Renal cortex interstitium (tissue), 15 donors: Measurements from ENCODE around the gene CHMP4B. TPM values are rescaled to one million over a fixed set of nuclear protein-coding genes. Genes with fewer than 3 reads are reported as not detected.

Source experiments
- DNase-seq, 11 donors: peaks; one replicate each; pipeline ENCODE4 v3.0.0-alpha.2; 2013; ENCODE audit warnings: low read depth in 9 of 11, low spot score in 4 of 11; ENCODE audit errors: extremely low read depth in 1 of 11
- long read RNA-seq, 16 experiments: transcript quantifications; one replicate each; lab custom pipeline, GENCODE V29; 2026
- polyA plus RNA-seq, 3 donors: library from polyadenylated mRNA; unstranded; fragments of 120-200 nt; gene quantifications; one replicate each; pipeline ENCODE4 v1.2.1, GENCODE V29; 2013; ENCODE audit not compliant: insufficient read length in 3 of 3

Gene CHMP4B
- polyA plus RNA-seq: 100 to 1,000 TPM in 2 of 3 donors, 10 to 100 TPM in 1; 98.8 to 110 (median 105) TPM
- long read RNA-seq, donor 1, transcript CHMP4B-201 (5 exons, 1,646 nt): major isoform, 25 of 55 reads
- long read RNA-seq, donor 1, partial matches to known transcripts: 30 of 55 reads
- long read RNA-seq, donor 1, other reads (novel, unspliced or antisense): 0 of 55 reads
- long read RNA-seq, donor 2, transcript CHMP4B-201 (5 exons, 1,646 nt): major isoform, 21 of 37 reads
- long read RNA-seq, donor 2, partial matches to known transcripts: 16 of 37 reads
- long read RNA-seq, donor 2, other reads (novel, unspliced or antisense): 0 of 37 reads
- long read RNA-seq, donor 3, transcript CHMP4B-201 (5 exons, 1,646 nt): major isoform, 65 of 93 reads
- long read RNA-seq, donor 3, partial matches to known transcripts: 28 of 93 reads
- long read RNA-seq, donor 3, other reads (novel, unspliced or antisense): 0 of 93 reads
- long read RNA-seq, donor 4, transcript CHMP4B-201 (5 exons, 1,646 nt): major isoform, 35 of 41 reads
- long read RNA-seq, donor 4, partial matches to known transcripts: 6 of 41 reads
- long read RNA-seq, donor 4, other reads (novel, unspliced or antisense): 0 of 41 reads
- long read RNA-seq, donor 5, transcript CHMP4B-201 (5 exons, 1,646 nt): major isoform, 87 of 129 reads
- long read RNA-seq, donor 5, partial matches to known transcripts: 42 of 129 reads
- long read RNA-seq, donor 5, other reads (novel, unspliced or antisense): 0 of 129 reads
- long read RNA-seq, donor 6, transcript CHMP4B-201 (5 exons, 1,646 nt): major isoform, 46 of 56 reads
- long read RNA-seq, donor 6, partial matches to known transcripts: 10 of 56 reads
- long read RNA-seq, donor 6, other reads (novel, unspliced or antisense): 0 of 56 reads
- long read RNA-seq, donor 7, transcript CHMP4B-201 (5 exons, 1,646 nt): major isoform, 42 of 50 reads
- long read RNA-seq, donor 7, partial matches to known transcripts: 8 of 50 reads
- long read RNA-seq, donor 7, other reads (novel, unspliced or antisense): 0 of 50 reads
- long read RNA-seq, donor 8, transcript CHMP4B-201 (5 exons, 1,646 nt): major isoform, 79 of 95 reads
- long read RNA-seq, donor 8, partial matches to known transcripts: 16 of 95 reads
- long read RNA-seq, donor 8, other reads (novel, unspliced or antisense): 0 of 95 reads
- long read RNA-seq, donor 9, transcript CHMP4B-201 (5 exons, 1,646 nt): major isoform, 45 of 58 reads
- long read RNA-seq, donor 9, partial matches to known transcripts: 13 of 58 reads
- long read RNA-seq, donor 9, other reads (novel, unspliced or antisense): 0 of 58 reads
- long read RNA-seq, donor 10, transcript CHMP4B-201 (5 exons, 1,646 nt): major isoform, 40 of 51 reads
- long read RNA-seq, donor 10, partial matches to known transcripts: 11 of 51 reads
- long read RNA-seq, donor 10, other reads (novel, unspliced or antisense): 0 of 51 reads
- long read RNA-seq, donor 11, transcript CHMP4B-201 (5 exons, 1,646 nt): major isoform, 38 of 54 reads
- long read RNA-seq, donor 11, partial matches to known transcripts: 16 of 54 reads
- long read RNA-seq, donor 11, other reads (novel, unspliced or antisense): 0 of 54 reads
- long read RNA-seq, donor 12, transcript CHMP4B-201 (5 exons, 1,646 nt): major isoform, 19 of 41 reads
- long read RNA-seq, donor 12, partial matches to known transcripts: 22 of 41 reads
- long read RNA-seq, donor 12, other reads (novel, unspliced or antisense): 0 of 41 reads
- long read RNA-seq, donor 13, transcript CHMP4B-201 (5 exons, 1,646 nt): major isoform, 57 of 115 reads
- long read RNA-seq, donor 13, partial matches to known transcripts: 58 of 115 reads
- long read RNA-seq, donor 13, other reads (novel, unspliced or antisense): 0 of 115 reads
- long read RNA-seq, donor 14, transcript CHMP4B-201 (5 exons, 1,646 nt): major isoform, 64 of 69 reads
- long read RNA-seq, donor 14, partial matches to known transcripts: 5 of 69 reads
- long read RNA-seq, donor 14, other reads (novel, unspliced or antisense): 0 of 69 reads
- long read RNA-seq, donor 15, transcript CHMP4B-201 (5 exons, 1,646 nt): major isoform, 28 of 28 reads
- long read RNA-seq, donor 15, partial matches to known transcripts: 0 of 28 reads
- long read RNA-seq, donor 15, other reads (novel, unspliced or antisense): 0 of 28 reads
- long read RNA-seq, donor 16, transcript CHMP4B-201 (5 exons, 1,646 nt): major isoform, 109 of 166 reads
- long read RNA-seq, donor 16, partial matches to known transcripts: 57 of 166 reads
- long read RNA-seq, donor 16, other reads (novel, unspliced or antisense): 0 of 166 reads

DNA sequence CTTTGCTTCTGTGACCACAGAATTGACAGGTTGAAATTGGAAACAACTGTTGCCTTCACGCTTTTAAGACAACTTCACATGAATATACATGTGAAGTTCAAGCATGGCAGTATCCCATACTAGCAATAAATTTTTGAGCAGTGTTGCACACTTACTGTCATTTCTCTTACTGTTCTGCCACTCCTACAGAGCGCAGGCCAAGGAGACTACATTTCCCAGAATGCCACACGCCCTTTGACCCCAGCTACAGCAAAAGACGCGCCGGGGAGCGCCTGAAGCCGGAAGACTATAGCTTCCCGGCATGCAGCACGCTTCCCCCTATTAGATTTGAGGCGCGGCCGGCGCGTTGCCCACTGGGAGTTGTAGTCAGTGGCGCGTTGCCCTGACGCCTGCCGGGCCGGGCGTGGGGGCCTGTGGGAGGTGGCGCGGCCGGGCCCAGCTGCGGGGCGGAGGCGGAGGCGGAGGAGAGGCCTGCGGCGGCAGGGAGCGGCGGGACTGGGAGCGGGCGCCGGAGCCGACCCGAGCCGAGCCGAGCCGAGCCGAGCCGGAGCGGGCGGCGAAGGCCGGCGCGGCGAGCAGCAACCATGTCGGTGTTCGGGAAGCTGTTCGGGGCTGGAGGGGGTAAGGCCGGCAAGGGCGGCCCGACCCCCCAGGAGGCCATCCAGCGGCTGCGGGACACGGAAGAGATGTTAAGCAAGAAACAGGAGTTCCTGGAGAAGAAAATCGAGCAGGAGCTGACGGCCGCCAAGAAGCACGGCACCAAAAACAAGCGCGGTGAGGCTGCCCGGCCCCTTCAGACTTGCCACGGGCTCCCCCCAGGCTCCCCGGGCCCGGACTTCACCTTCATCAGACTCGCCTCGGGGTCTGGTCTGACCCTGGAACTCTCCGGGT, at the start of gene CHMP4B:
Gene CHMP4B, plus strand, starts transcription at position 464 of the 891 bp plus-strand sequence. Its CDS starts 121 bp downstream, at position 585.
- DNase-seq: peak; percentile 92 to 99 (median 97)

DNA sequence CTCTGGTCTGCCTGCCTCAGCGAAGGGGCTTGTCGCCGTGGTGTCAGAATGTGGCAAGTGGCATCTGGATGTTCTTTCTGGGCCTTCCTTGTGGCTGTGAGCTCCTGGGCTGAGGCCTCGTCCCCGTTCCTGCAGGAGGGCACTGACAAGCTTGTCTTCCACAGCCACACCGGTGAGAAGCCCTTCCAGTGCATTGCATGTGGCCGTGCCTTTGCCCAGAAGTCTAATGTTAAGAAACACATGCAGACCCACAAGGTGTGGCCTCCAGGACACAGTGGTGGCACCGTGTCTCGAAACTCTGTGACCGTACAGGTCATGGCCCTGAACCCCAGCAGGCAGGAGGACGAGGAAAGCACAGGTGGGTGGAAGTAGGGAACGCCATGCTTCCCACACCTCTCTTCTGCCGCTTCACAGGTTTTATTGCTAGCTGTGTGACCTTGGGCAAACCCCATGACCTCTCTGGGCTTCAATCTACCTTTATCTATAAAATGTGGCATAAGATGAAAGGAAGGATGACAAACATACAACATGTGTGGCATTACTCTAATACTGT, 49.4 kb upstream of the CHMP4B start:
- DNase-seq: no peak

GRCh38 chr20:33765099-33765498, 46.0 kb upstream of the CHMP4B start:
- DNase-seq: no peak

DNA sequence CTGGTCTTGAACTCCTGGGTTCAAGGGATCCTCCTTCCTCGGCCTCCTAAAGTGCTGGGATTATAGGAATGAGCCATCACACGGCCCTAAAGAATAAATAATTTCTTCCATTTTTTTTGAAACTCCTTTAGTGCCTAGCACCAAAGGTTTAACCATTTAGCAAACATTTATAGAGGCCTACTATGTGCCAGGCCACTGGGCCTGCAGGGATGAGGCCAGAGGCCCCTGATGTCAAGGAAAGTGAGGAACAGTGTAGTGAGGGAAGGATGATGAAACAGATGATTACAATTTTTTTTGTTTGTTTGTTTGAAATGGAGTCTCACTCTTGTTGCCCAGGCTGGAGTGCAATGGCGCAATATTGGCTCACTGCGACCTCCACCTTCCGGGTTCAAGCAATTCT, 45.6 kb upstream of the CHMP4B start:
- no peak for DNase-seq

- DNase-seq: no peak
Measured at GRCh38 chr20:33766686-33767085, 44.5 kb upstream of the CHMP4B start.

- no peak for DNase-seq
Measured at GRCh38 chr20:33767777-33768138, 43.4 kb upstream of the CHMP4B start.

GRCh38 chr20:33769043-33769442, 42.1 kb upstream of the CHMP4B start:
- DNase-seq: no peak

DNA sequence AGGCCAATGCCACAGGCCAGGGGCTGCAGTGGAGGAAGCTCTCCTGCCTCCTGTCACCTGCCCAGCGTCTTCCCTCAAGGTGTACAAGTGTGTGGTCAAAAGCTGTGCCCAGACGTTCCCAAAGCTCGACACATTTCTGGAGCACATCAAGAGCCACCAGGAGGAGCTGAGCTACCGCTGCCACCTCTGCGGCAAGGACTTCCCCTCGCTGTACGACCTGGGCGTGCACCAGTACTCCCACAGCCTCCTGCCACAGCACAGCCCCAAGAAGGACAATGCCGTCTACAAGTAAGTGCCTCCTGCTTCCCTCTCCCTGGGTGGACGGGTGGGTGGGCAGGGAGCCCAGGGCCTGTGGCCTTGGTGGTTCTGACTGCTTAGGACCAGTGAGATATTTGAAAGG, 41.1 kb upstream of the CHMP4B start:
- DNase-seq: no peak

DNA sequence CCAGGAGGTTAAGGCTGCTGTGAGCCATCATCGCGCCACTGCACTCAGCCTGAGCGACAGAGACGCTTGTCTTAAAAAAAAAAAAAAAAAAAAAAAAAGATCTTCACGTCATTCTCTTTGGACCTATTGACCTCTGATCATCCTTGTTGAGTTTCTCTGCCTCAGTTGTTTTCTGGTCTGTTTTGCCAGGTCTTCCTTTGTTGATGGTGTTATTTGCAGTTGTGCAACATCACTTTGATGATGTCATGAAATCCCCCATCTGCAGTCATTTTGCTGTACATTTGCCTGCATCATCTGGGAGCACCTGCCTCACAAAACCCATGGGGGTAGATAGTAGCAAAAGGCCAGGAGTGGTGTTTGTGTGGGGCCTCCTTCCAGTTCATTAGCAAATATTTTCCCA, 39.2 kb upstream of the CHMP4B start:
- no peak for DNase-seq

- no peak for DNase-seq
Measured at GRCh38 chr20:33772439-33772838, 38.7 kb upstream of the CHMP4B start.

- DNase-seq: no peak
Measured at GRCh38 chr20:33773412-33774089, 37.6 kb upstream of the CHMP4B start.

- no peak for DNase-seq
Measured at GRCh38 chr20:33777816-33778215, 33.3 kb upstream of the CHMP4B start.

GRCh38 chr20:33781133-33781532, 30.0 kb upstream of the CHMP4B start:
- DNase-seq: no peak

- no peak for DNase-seq
Measured at GRCh38 chr20:33781945-33782344, 29.2 kb upstream of the CHMP4B start.

DNA sequence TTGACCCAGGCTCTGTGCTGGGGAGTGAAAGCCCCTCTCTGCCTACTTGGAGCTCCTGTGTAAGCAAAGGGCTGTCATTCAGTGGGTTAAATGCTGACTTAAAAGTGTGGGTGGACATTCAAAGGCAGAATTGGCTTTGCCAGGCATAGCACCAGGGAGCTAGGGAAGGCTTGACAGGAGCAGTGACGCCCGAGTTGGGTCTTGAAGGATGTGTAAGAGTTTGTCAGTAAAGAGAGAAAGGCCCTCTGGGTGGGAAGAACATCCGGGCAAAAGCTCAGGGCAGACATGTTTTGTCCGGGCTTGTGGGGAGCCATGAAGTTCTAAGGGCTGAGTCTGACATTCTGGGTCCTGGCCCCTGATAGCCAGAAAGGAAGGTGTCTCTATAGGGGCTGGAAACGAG, 27.9 kb upstream of the CHMP4B start:
- DNase-seq: no peak

DNA sequence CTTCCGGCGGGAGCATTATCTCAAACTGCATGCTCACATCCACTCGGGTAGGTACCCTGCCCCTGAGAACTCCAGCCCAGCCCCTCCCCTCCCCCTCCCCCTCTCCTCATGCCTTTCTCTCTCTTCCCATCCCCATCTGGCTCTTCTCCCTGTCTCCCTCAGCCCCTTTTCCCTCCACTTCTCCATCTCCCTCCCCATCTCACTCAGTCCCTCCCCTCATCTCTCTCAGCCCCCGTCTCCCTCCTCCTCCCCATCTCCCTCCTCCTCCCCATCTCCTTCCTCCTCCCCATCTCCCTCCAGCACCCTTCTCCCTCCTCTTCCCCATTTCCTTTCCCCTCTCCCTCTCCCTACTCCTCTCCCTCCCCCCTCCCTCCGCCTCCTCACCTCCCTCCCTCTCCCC, 27.3 kb upstream of the CHMP4B start:
- no peak for DNase-seq
